ENCODE data around the gene TMEM63C.

DNA sequence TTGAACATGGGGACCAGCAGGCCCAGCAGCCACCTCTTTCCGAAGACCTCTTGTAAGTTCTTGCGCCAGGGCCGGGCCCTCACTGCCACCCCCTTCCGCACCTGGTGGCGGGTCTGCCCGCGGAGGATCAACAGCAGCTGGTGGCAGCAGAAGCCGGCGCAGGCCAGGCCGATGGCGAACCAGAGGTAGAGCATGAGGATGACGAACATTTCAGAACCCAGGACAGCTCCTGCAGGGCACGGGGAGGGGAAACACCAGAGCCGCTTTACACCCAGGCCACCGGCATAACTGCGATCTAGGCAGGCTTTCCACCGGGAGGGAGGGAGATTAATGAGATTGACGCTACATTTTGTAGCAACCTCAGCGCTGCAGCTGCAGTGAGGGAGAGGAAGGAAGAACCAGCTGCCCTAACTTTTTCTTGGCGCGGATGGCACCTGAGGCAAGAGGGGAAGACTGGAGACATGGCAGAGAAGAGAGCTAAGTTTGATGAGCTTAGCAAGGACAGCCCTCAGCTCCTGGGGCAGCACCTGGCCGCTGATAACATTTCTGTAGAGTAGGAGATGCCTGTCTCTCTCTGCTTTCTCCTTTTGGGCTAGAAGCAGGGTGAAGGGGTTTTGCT is 47.8 kb upstream of the TMEM63C start:
- TF ChIP-seq POLR2A (IDR thresholded peaks at IDR 0.05; ENCODE audit: low read length): no peak
- no peak for TF ChIP-seq GATA1 (IDR thresholded peaks at IDR 0.05; ENCODE audit: low read depth, low read length)
